Measurements from ENCODE around the gene KATNAL1.

Gene KATNAL1

GRCh38 chr13:30196025-30196424, 111.3 kb downstream of the KATNAL1 start:
- H3K9me3 ChIP-seq (ENCODE audit: control insufficient read depth, low read length): no peaks in the 10 kb centered on the region
- H3K4me3 ChIP-seq (ENCODE audit: low read length): no peak overlapping the region
- no peak overlapping the region for H3K9ac ChIP-seq (ENCODE audit: low read length)
- H3K36me3 ChIP-seq (ENCODE audit: control insufficient read depth, insufficient read depth, low read length, severe bottlenecking): no peaks in the 10 kb centered on the region
- no peak for DNase-seq (ENCODE audit: low read depth)
- peaks cover 10% of the 10 kb centered on the region for H3K4me1 ChIP-seq (ENCODE audit: control insufficient read depth, insufficient read depth, low read length)
- no peaks in the 10 kb centered on the region for H3K27me3 ChIP-seq (replicated peaks; ENCODE audit: control insufficient read depth, insufficient read depth, low read length)

DNA sequence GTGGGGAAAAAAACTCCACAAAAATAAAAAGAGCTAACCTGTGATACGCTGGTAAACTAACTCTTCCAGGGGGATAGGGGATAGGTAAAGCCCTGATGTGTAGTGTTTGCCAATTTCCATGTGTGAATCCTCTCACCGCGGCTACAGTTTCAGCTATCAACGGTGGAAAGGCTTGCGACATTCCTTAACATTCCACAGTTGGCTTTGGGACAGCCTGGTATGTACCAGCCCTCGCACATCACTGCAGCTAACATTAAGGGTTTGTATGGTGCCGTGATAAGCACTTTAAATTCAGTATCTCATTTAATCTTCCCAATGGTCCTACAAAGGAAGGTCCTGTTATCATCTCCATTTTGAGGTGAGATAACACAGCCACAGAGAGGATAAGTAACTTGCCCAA, 112.4 kb downstream of the KATNAL1 start:
- H3K4me3 ChIP-seq (ENCODE audit: low read length): no peak overlapping the region
- H3K9ac ChIP-seq (ENCODE audit: low read length): no peak overlapping the region
- no peak for DNase-seq (ENCODE audit: low read depth)
- H3K9me3 ChIP-seq (ENCODE audit: control insufficient read depth, low read length): no peaks in the 10 kb centered on the region
- H3K27me3 ChIP-seq (replicated peaks; ENCODE audit: control insufficient read depth, insufficient read depth, low read length): no peaks in the 10 kb centered on the region
- H3K4me1 ChIP-seq (ENCODE audit: control insufficient read depth, insufficient read depth, low read length): peaks cover 10% of the 10 kb centered on the region
- no peaks in the 10 kb centered on the region for H3K36me3 ChIP-seq (ENCODE audit: control insufficient read depth, insufficient read depth, low read length, severe bottlenecking)

GRCh38 chr13:30193279-30194234, 113.8 kb downstream of the KATNAL1 start:
- no peak overlapping the region for H3K4me3 ChIP-seq (ENCODE audit: low read length)
- H3K4me1 ChIP-seq (ENCODE audit: control insufficient read depth, insufficient read depth, low read length): peaks cover 10% of the 10 kb centered on the region
- no peak overlapping the region for H3K9ac ChIP-seq (ENCODE audit: low read length)
- no peak for DNase-seq (ENCODE audit: low read depth)
- H3K27me3 ChIP-seq (replicated peaks; ENCODE audit: control insufficient read depth, insufficient read depth, low read length): no peaks in the 10 kb centered on the region
- no peaks in the 10 kb centered on the region for H3K9me3 ChIP-seq (ENCODE audit: control insufficient read depth, low read length)
- no peaks in the 10 kb centered on the region for H3K36me3 ChIP-seq (ENCODE audit: control insufficient read depth, insufficient read depth, low read length, severe bottlenecking)

DNA sequence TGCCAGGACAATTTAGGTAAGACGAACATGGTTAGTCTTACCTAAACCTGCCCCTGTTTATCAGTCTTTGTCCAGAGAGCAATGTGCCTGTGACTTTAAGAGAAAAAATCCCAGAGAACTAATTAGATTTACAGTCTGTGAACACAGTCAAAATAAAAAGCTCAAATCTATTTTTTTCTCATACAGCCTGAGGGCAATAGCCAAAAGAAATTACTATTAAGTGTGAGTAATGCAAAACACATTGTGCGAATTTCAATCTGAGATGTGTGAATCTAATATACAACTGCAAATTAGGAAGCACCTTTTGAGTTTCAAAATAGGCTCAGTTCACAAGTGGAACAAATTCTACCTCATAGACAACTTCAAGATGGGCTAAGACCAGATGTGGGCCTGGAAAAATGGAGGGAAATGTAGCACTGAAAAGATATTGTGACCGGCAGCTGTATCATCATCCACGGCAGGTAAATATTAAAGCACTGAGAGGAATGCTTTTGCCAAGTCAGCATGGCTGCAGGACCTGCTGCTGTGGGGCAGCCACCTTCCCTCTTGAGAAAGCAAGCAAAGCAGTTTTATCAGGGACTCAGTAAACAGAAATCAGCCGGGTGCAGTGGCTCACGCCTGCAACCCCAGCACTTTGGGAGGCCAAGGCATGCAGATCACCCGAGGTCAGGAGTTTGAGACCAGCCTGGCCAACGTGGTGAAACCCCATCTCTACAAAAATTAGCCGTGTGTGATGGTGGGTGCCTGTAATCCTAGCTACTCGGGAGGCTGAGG, 114.8 kb downstream of the KATNAL1 start:
- Histone ChIP-seq H3K27me3 (replicated peaks; ENCODE audit: control insufficient read depth, insufficient read depth, low read length) (no peaks in the 10 kb centered on the region), H3K36me3 (ENCODE audit: control insufficient read depth, insufficient read depth, low read length, severe bottlenecking) (no peaks in the 10 kb centered on the region), H3K4me3 (ENCODE audit: low read length) (no peak overlapping the region), H3K9me3 (ENCODE audit: control insufficient read depth, low read length) (no peaks in the 10 kb centered on the region), H3K4me1 (ENCODE audit: control insufficient read depth, insufficient read depth, low read length) (peaks cover 10% of the 10 kb centered on the region), H3K9ac (ENCODE audit: low read length) (no peak overlapping the region)
- no peak for DNase-seq (ENCODE audit: low read depth)

GRCh38 chr13:30191491-30192100, 115.8 kb downstream of the KATNAL1 start:
- no peaks in the 10 kb centered on the region for H3K9me3 ChIP-seq (ENCODE audit: control insufficient read depth, low read length)
- no peak overlapping the region for H3K9ac ChIP-seq (ENCODE audit: low read length)
- H3K36me3 ChIP-seq (ENCODE audit: control insufficient read depth, insufficient read depth, low read length, severe bottlenecking): no peaks in the 10 kb centered on the region
- H3K4me1 ChIP-seq (ENCODE audit: control insufficient read depth, insufficient read depth, low read length): peaks cover 10% of the 10 kb centered on the region
- no peak overlapping the region for H3K4me3 ChIP-seq (ENCODE audit: low read length)
- H3K27me3 ChIP-seq (replicated peaks; ENCODE audit: control insufficient read depth, insufficient read depth, low read length): no peaks in the 10 kb centered on the region
- DNase-seq (ENCODE audit: low read depth): no peak

DNA sequence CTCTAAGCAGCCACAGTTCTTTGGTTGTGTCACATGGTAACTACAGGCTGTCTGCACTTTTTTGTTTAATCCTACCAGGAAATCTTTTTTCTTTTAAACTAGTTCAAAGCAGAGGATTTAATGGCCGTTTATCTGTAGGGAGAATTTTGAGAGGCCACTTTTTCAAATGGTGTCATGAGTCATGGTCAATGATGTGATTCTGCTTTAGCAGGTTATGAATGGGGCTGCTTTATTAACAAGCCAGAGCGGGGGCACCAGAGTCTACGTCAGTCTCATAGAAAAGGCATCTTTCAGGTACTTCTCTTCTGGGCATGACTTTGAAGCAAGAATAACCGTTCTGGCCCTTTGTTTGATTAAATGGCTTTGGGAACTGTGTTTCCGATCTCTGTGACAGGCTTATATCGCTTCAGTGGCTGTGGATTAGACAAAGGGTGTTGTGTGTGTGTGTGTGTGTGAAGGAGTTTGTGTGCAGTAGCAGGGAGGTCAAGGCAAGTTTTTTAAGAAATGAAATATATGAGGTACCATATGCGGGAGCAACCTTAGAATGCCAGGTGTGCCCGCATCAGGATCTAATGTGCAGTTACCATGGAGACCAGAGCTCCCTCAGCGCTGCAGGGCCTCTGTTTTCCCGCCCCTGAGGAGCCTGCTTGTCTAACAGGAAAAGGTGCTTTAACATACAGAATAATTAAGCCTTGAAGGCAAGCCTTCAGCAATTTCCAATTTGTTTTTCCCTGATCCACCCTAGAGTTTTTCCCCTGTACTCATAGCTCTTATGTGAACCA, 120.5 kb downstream of the KATNAL1 start:
- no peaks in the 10 kb centered on the region for H3K4me1 ChIP-seq (ENCODE audit: control insufficient read depth, insufficient read depth, low read length)
- no peak overlapping the region for H3K9ac ChIP-seq (ENCODE audit: low read length)
- DNase-seq (ENCODE audit: low read depth): no peak
- H3K9me3 ChIP-seq (ENCODE audit: control insufficient read depth, low read length): no peaks in the 10 kb centered on the region
- no peak overlapping the region for H3K4me3 ChIP-seq (ENCODE audit: low read length)
- no peaks in the 10 kb centered on the region for H3K27me3 ChIP-seq (replicated peaks; ENCODE audit: control insufficient read depth, insufficient read depth, low read length)
- H3K36me3 ChIP-seq (ENCODE audit: control insufficient read depth, insufficient read depth, low read length, severe bottlenecking): no peaks in the 10 kb centered on the region

DNA sequence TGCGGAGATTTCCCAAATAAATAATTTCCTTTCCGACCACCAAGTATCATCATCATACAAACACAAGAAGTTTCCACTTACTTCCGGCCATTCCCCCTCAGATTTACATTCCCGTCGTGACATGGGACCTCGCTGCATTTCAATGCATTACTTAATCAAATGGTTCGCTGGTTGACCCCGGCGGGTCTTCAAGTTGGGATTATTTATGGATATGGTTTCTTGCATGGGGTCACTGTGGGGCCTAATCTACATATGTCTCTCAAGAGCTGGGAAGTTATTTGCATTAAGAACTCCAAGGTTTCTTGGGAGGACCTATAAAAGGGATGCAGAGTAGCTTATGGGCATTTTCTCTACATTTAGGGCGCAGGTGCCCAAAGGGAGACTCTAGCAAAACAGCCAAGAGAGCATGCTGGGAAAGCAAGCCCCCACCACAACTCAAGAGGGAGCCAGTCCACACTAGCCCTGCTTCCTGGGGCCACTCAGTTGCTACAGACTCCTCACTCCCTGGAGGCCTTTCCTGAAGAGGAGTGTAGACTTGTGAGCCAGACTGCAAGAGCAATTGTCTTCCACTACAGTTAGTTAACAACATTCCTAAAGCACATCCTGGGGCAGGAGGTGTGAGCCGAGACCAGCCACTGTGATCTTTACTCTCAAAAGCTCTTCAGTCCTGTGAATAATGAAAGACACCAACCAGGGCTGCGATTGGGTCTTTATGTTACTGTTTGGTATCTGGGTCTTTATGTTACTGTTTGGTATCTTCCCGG, 125.3 kb downstream of the KATNAL1 start:
- no peaks in the 10 kb centered on the region for H3K4me1 ChIP-seq (ENCODE audit: control insufficient read depth, insufficient read depth, low read length)

DNA sequence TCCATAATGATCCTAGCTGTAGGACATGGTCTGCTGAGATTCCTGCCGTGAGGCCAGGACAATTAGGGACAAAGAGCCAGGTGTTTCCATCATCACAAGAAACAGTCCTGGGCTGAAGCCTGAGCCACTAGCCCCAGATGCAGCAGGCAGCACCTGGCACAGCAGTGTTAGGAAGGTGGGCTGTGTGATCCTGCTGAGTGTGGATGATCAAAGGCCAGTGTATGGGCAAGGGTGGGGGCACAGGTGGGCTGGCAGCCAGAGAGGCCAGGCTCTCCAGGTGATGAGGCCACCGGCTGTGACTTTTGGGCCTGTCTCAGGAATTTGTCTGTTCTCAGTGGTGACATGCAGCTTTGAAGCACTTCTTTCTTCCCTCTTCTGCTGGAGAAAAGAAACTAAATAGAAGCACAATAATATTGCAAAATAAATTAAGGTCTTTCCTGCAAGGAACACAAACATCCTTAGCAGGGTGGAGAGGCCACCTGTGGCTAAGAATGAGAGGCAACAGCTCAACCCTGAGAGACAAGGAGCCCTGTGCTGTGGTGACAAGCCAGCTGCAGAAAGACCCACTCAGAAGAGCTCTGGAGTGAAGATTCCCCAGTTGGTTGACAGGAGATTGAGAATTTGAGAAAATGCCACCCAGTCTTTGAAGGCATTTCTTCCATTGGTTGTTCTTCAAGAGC, 127.6 kb downstream of the KATNAL1 start:
- Histone ChIP-seq H3K27me3 (replicated peaks; ENCODE audit: control insufficient read depth, insufficient read depth, low read length) (no peaks in the 10 kb centered on the region), H3K9me3 (ENCODE audit: control insufficient read depth, low read length) (no peaks in the 10 kb centered on the region), H3K4me3 (ENCODE audit: low read length) (no peak overlapping the region), H3K4me1 (ENCODE audit: control insufficient read depth, insufficient read depth, low read length) (no peaks in the 10 kb centered on the region), H3K9ac (ENCODE audit: low read length) (no peak overlapping the region), H3K36me3 (ENCODE audit: control insufficient read depth, insufficient read depth, low read length, severe bottlenecking) (no peaks in the 10 kb centered on the region)
- no peak for DNase-seq (ENCODE audit: low read depth)

More for the DNA sequence above, 125.3 kb downstream of the KATNAL1 start:
- Histone ChIP-seq H3K27me3 (replicated peaks; ENCODE audit: control insufficient read depth, insufficient read depth, low read length) (no peaks in the 10 kb centered on the region), H3K4me3 (ENCODE audit: low read length) (no peak overlapping the region), H3K9ac (ENCODE audit: low read length) (no peak overlapping the region), H3K9me3 (ENCODE audit: control insufficient read depth, low read length) (no peaks in the 10 kb centered on the region), H3K36me3 (ENCODE audit: control insufficient read depth, insufficient read depth, low read length, severe bottlenecking) (no peaks in the 10 kb centered on the region)
- no peak for DNase-seq (ENCODE audit: low read depth)

- no peak for DNase-seq (ENCODE audit: low read depth)
- Histone ChIP-seq H3K9ac (ENCODE audit: low read length) (no peak overlapping the region), H3K9me3 (ENCODE audit: control insufficient read depth, low read length) (no peaks in the 10 kb centered on the region), H3K36me3 (ENCODE audit: control insufficient read depth, insufficient read depth, low read length, severe bottlenecking) (no peaks in the 10 kb centered on the region), H3K4me3 (ENCODE audit: low read length) (no peak overlapping the region), H3K27me3 (replicated peaks; ENCODE audit: control insufficient read depth, insufficient read depth, low read length) (no peaks in the 10 kb centered on the region), H3K4me1 (ENCODE audit: control insufficient read depth, insufficient read depth, low read length) (no peaks in the 10 kb centered on the region)
Observed at GRCh38 chr13:30178976-30179375, 128.4 kb downstream of the KATNAL1 start.

- Histone ChIP-seq H3K36me3 (ENCODE audit: control insufficient read depth, insufficient read depth, low read length, severe bottlenecking) (no peaks in the 10 kb centered on the region), H3K27me3 (replicated peaks; ENCODE audit: control insufficient read depth, insufficient read depth, low read length) (no peaks in the 10 kb centered on the region), H3K4me1 (ENCODE audit: control insufficient read depth, insufficient read depth, low read length) (no peaks in the 10 kb centered on the region), H3K9ac (ENCODE audit: low read length) (no peak overlapping the region), H3K4me3 (ENCODE audit: low read length) (no peak overlapping the region), H3K9me3 (ENCODE audit: control insufficient read depth, low read length) (no peaks in the 10 kb centered on the region)
- no peak for DNase-seq (ENCODE audit: low read depth)
Observed at GRCh38 chr13:30175166-30175565, 132.2 kb downstream of the KATNAL1 start.

Measured in adipocyte (in vitro differentiated cells).